ENCODE results near the gene LRRC75A.

The LRRC75A gene

DNA sequence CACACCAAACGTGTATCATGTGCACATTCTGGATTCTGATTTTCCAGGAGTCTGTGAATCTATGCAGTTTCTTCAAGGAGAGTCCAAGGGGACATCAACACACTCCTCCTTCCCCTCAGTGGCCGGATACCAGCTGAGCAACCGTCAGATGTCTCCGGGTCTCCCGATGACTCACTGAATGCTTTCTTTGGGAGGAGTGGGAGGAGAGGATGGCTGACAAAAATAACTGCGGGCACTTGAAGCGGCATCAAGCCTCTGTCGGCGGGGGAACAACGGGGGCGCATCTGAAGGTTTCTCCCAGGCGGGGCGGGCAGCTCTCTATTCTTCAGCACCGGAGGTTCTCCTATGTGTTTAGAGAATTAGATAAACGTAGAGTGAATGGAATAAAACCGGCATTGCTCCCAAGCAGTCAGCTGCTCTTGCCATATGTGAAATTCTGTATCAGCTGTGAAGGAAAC lies 24.6 kb upstream of the LRRC75A start:
- Histone ChIP-seq H3K27me3 (ENCODE audit: insufficient read depth, low read length, poor library complexity) (peaks cover 4% of the 10 kb centered on the region), H2AFZ (ENCODE audit: low read depth, low read length) (no peak overlapping the region), H3K79me2 (ENCODE audit: insufficient read depth, low read length) (no peaks in the 10 kb centered on the region), H3K36me3 (ENCODE audit: insufficient read depth, low read length) (no peaks in the 10 kb centered on the region), H3K27ac (ENCODE audit: low read length) (no peak overlapping the region), H4K20me1 (ENCODE audit: insufficient read depth, low read length) (no peaks in the 10 kb centered on the region), H3K9ac (ENCODE audit: low read depth, low read length) (no peak overlapping the region), H3K4me3 (ENCODE audit: low read depth in 1 of 2, low read length in 2 of 2) (no peak overlapping the region), H3K4me2 (ENCODE audit: insufficient read depth, low read length) (no peak overlapping the region), H3K9me3 (ENCODE audit: insufficient read depth, low read length, severe bottlenecking) (no peaks in the 10 kb centered on the region), H3K4me1 (ENCODE audit: insufficient read depth, low read length) (peaks cover 7% of the 10 kb centered on the region)
- ATAC-seq (ENCODE audit: insufficient read depth, low read depth) (no peak), DNase-seq (no peak)
- TF ChIP-seq EZH2 (IDR thresholded peaks at IDR 0.05; ENCODE audit: borderline replicate concordance, low read depth, low read length, severe bottlenecking) (no peak), CTCF (IDR thresholded peaks at IDR 0.05; ENCODE audit: borderline replicate concordance, extremely low read depth, low read length, poor library complexity, severe bottlenecking) (no peak)

GRCh38 chr17:16515933-16516332 lies 23.9 kb upstream of the LRRC75A start:
- H3K27me3 ChIP-seq (ENCODE audit: insufficient read depth, low read length, poor library complexity): peaks cover 4% of the 10 kb centered on the region
- no peaks in the 10 kb centered on the region for H3K36me3 ChIP-seq (ENCODE audit: insufficient read depth, low read length)
- H3K4me1 ChIP-seq (ENCODE audit: insufficient read depth, low read length): peaks cover 2% of the 10 kb centered on the region
- ATAC-seq (ENCODE audit: insufficient read depth, low read depth): no peak
- no peaks in the 10 kb centered on the region for H4K20me1 ChIP-seq (ENCODE audit: insufficient read depth, low read length)
- no peak overlapping the region for H3K4me3 ChIP-seq (ENCODE audit: low read depth in 1 of 2, low read length in 2 of 2)
- no peak overlapping the region for H3K27ac ChIP-seq (ENCODE audit: low read length)
- no peak overlapping the region for H2AFZ ChIP-seq (ENCODE audit: low read depth, low read length)
- no peaks in the 10 kb centered on the region for H3K9me3 ChIP-seq (ENCODE audit: insufficient read depth, low read length, severe bottlenecking)
- TF ChIP-seq EZH2 (IDR thresholded peaks at IDR 0.05; ENCODE audit: borderline replicate concordance, low read depth, low read length, severe bottlenecking) (no peak), CTCF (IDR thresholded peaks at IDR 0.05; ENCODE audit: borderline replicate concordance, extremely low read depth, low read length, poor library complexity, severe bottlenecking) (no peak)
- DNase-seq: no peak
- H3K9ac ChIP-seq (ENCODE audit: low read depth, low read length): no peak overlapping the region
- H3K79me2 ChIP-seq (ENCODE audit: insufficient read depth, low read length): no peaks in the 10 kb centered on the region
- H3K4me2 ChIP-seq (ENCODE audit: insufficient read depth, low read length): no peak overlapping the region

- Histone ChIP-seq H3K9me3 (ENCODE audit: insufficient read depth, low read length, severe bottlenecking) (no peaks in the 10 kb centered on the region), H3K79me2 (ENCODE audit: insufficient read depth, low read length) (no peaks in the 10 kb centered on the region), H3K4me2 (ENCODE audit: insufficient read depth, low read length) (no peak overlapping the region), H4K20me1 (ENCODE audit: insufficient read depth, low read length) (no peaks in the 10 kb centered on the region), H3K27me3 (ENCODE audit: insufficient read depth, low read length, poor library complexity) (peaks cover 4% of the 10 kb centered on the region), H3K4me1 (ENCODE audit: insufficient read depth, low read length) (no peaks in the 10 kb centered on the region), H3K4me3 (ENCODE audit: low read depth in 1 of 2, low read length in 2 of 2) (no peak overlapping the region), H2AFZ (ENCODE audit: low read depth, low read length) (no peak overlapping the region), H3K9ac (ENCODE audit: low read depth, low read length) (no peak overlapping the region), H3K36me3 (ENCODE audit: insufficient read depth, low read length) (no peaks in the 10 kb centered on the region), H3K27ac (ENCODE audit: low read length) (no peak overlapping the region)
- DNase-seq: no peak
- ATAC-seq (ENCODE audit: insufficient read depth, low read depth): no peak
- TF ChIP-seq EZH2 (IDR thresholded peaks at IDR 0.05; ENCODE audit: borderline replicate concordance, low read depth, low read length, severe bottlenecking): no peak
- no peak for TF ChIP-seq CTCF (IDR thresholded peaks at IDR 0.05; ENCODE audit: borderline replicate concordance, extremely low read depth, low read length, poor library complexity, severe bottlenecking)
Measured at GRCh38 chr17:16513873-16514272, 21.9 kb upstream of the LRRC75A start.

- TF ChIP-seq CTCF (IDR thresholded peaks at IDR 0.05; ENCODE audit: borderline replicate concordance, extremely low read depth, low read length, poor library complexity, severe bottlenecking) (no peak), EZH2 (IDR thresholded peaks at IDR 0.05; ENCODE audit: borderline replicate concordance, low read depth, low read length, severe bottlenecking) (no peak)
- no peaks in the 10 kb centered on the region for H3K36me3 ChIP-seq (ENCODE audit: insufficient read depth, low read length)
- no peaks in the 10 kb centered on the region for H3K4me1 ChIP-seq (ENCODE audit: insufficient read depth, low read length)
- no peak for ATAC-seq (ENCODE audit: insufficient read depth, low read depth)
- no peak for DNase-seq
- H3K9ac ChIP-seq (ENCODE audit: low read depth, low read length): no peak overlapping the region
- H3K27me3 ChIP-seq (ENCODE audit: insufficient read depth, low read length, poor library complexity): peaks cover 4% of the 10 kb centered on the region
- no peak overlapping the region for H3K27ac ChIP-seq (ENCODE audit: low read length)
- no peak overlapping the region for H3K4me2 ChIP-seq (ENCODE audit: insufficient read depth, low read length)
- no peaks in the 10 kb centered on the region for H4K20me1 ChIP-seq (ENCODE audit: insufficient read depth, low read length)
- no peak overlapping the region for H2AFZ ChIP-seq (ENCODE audit: low read depth, low read length)
- no peaks in the 10 kb centered on the region for H3K79me2 ChIP-seq (ENCODE audit: insufficient read depth, low read length)
- H3K9me3 ChIP-seq (ENCODE audit: insufficient read depth, low read length, severe bottlenecking): no peaks in the 10 kb centered on the region
- H3K4me3 ChIP-seq (ENCODE audit: low read depth in 1 of 2, low read length in 2 of 2): no peak overlapping the region
Measured at GRCh38 chr17:16512011-16512410, 20.0 kb upstream of the LRRC75A start.
